GM18508 (cell line): ENCODE results near the gene U2AF2.

ENCODE experiments used
- ATAC-seq: cut with Tn5 transposase; IDR thresholded peaks from one replicate; pipeline ENCODE4 v1.9.1; 2021; ENCODE audit warnings: moderate number of reproducible peaks; ENCODE audit not compliant: insufficient read depth, unreplicated experiment

Gene U2AF2

GRCh38 chr19:55686311-55687050, 31.6 kb downstream of the U2AF2 start:
- ATAC-seq: no peak

GRCh38 chr19:55687281-55688201, 32.7 kb downstream of the U2AF2 start:
- ATAC-seq: no peak

GRCh38 chr19:55688422-55689218, 33.8 kb downstream of the U2AF2 start:
- ATAC-seq: no peak

- no peak for ATAC-seq
Measured at GRCh38 chr19:55689411-55690108, 34.7 kb downstream of the U2AF2 start.

- ATAC-seq: no peak
Measured at GRCh38 chr19:55690109-55690768, 35.4 kb downstream of the U2AF2 start.

GRCh38 chr19:55690769-55691545, 36.1 kb downstream of the U2AF2 start:
- ATAC-seq: no peak

GRCh38 chr19:55691561-55692481, 37.0 kb downstream of the U2AF2 start:
- ATAC-seq: no peak

GRCh38 chr19:55692681-55693081, 37.8 kb downstream of the U2AF2 start:
- no peak for ATAC-seq

- no peak for ATAC-seq
Measured at GRCh38 chr19:55693336-55693974, 38.6 kb downstream of the U2AF2 start.

- no peak for ATAC-seq
Measured at GRCh38 chr19:55694241-55694655, 39.4 kb downstream of the U2AF2 start.

- no peak for ATAC-seq
Measured at GRCh38 chr19:55694656-55695491, 40.0 kb downstream of the U2AF2 start.

GRCh38 chr19:55695511-55696290, 40.9 kb downstream of the U2AF2 start:
- ATAC-seq: no peak

GRCh38 chr19:55696301-55697068, 41.6 kb downstream of the U2AF2 start:
- no peak for ATAC-seq

- ATAC-seq: no peak
Measured at GRCh38 chr19:55697069-55697440, 42.2 kb downstream of the U2AF2 start.

GRCh38 chr19:55697698-55698097, 42.9 kb downstream of the U2AF2 start:
- ATAC-seq: no peak
